Calu3 (cell line): ENCODE data around the gene NDUFB1. TPM values are rescaled to one million over a fixed set of nuclear protein-coding genes. Genes with fewer than 3 reads are reported as not detected.

Experiments used
- BruUV-seq: library from RNA; stranded (reverse); fragments of 400-500 nt; replicated peaks from 2 replicates; lab custom pipeline; 2021; lab: Mats Ljungman, UMichigan
- CTCF ChIA-PET: fragments of 300-600 bp; sonication (Branson Sonifier 250); formaldehyde crosslinking; loops from one replicate; lab custom pipeline; 2022; ENCODE audit warnings: antibody characterized with exemption; lab: Charles Lee
- DNase-seq: peaks from one replicate; pipeline ENCODE4 v3.0.0; 2022
- H3K27ac Mint-ChIP-seq: one replicate; pipeline ENCODE4 v1.8.0; 2022; ENCODE audit warnings: mixed read lengths; ENCODE audit not compliant: unreplicated experiment
- H3K27me3 Mint-ChIP-seq: one replicate; pipeline ENCODE4 v1.8.0; 2022; ENCODE audit warnings: mixed read lengths; ENCODE audit not compliant: unreplicated experiment
- H3K36me3 Mint-ChIP-seq: one replicate; pipeline ENCODE4 v1.8.0; 2022; ENCODE audit warnings: mild to moderate bottlenecking, moderate library complexity, mixed read lengths; ENCODE audit not compliant: insufficient read depth, unreplicated experiment
- H3K4me1 Mint-ChIP-seq: one replicate; pipeline ENCODE4 v1.8.0; 2022; ENCODE audit warnings: mild to moderate bottlenecking, low read depth, mixed read lengths; ENCODE audit not compliant: unreplicated experiment
- H3K4me3 Mint-ChIP-seq: one replicate; pipeline ENCODE4 v1.8.0; 2022; ENCODE audit warnings: mild to moderate bottlenecking, low read depth, moderate library complexity, mixed read lengths; ENCODE audit not compliant: unreplicated experiment
- H3K9me3 Mint-ChIP-seq: one replicate; pipeline ENCODE4 v1.8.0; 2022; ENCODE audit warnings: low read depth, mixed read lengths; ENCODE audit not compliant: unreplicated experiment
- CTCF ChIP-seq: fragments of 200-600 bp; IDR thresholded peaks from one replicate; pipeline ENCODE4 v1.8.0; 2022; ENCODE audit warnings: antibody characterized with exemption; ENCODE audit not compliant: unreplicated experiment
- intact Hi-C: fragments of 100-400 bp; cut with micrococcal nuclease; formaldehyde crosslinking; loops from one replicate; pipeline ENCODE4 v1.10.0; 2022; ENCODE audit not compliant: unreplicated experiment
- total RNA-seq: library from RNA; stranded (reverse); gene quantifications from 2 replicates; pipeline ENCODE4 v1.2.3, GENCODE V29; 2022

Gene NDUFB1
- total RNA-seq, 1 experiment from 2014 or later: 101 TPM

GRCh38 chr14:92143309-92143708 lies 21.8 kb upstream of the NDUFB1 start:
- Mint-ChIP-seq H3K9me3 (no peaks in the 10 kb centered on the region), H3K27ac (no peak overlapping the region), H3K4me3 (no peak overlapping the region), H3K36me3 (peaks cover 25% of the 10 kb centered on the region), H3K27me3 (no peaks in the 10 kb centered on the region), H3K4me1 (no peaks in the 10 kb centered on the region)
- BruUV-seq: no TSS peak
- no peak for DNase-seq
- TF ChIP-seq CTCF: no peak
- CTCF ChIA-PET: no interaction called here
- intact Hi-C loops: no loop called here

- Mint-ChIP-seq H3K27ac (no peak overlapping the region), H3K27me3 (no peaks in the 10 kb centered on the region), H3K36me3 (peaks cover 41% of the 10 kb centered on the region), H3K9me3 (no peaks in the 10 kb centered on the region), H3K4me1 (no peaks in the 10 kb centered on the region), H3K4me3 (no peak overlapping the region)
- no TSS peak for BruUV-seq
- no peak for DNase-seq
- intact Hi-C loops: loop anchor here (5.0 kb wide), 1 partner anchor 547 kb away; no protein-coding TSS in a partner anchor
- TF ChIP-seq CTCF: no peak
- CTCF ChIA-PET: interaction anchor here (0.6 to 1.4 kb wide), 3 partner anchors 29 to 1222 kb away, joined by 3 to 4 read pairs (median 3); partner anchors contain the start of gene ATXN3
Observed at GRCh38 chr14:92135269-92135668, 13.8 kb upstream of the NDUFB1 start.

- Mint-ChIP-seq H3K4me1 (no peaks in the 10 kb centered on the region), H3K27me3 (no peaks in the 10 kb centered on the region), H3K4me3 (no peak overlapping the region), H3K36me3 (peaks cover 41% of the 10 kb centered on the region), H3K27ac (no peak overlapping the region), H3K9me3 (no peaks in the 10 kb centered on the region)
- no peak for TF ChIP-seq CTCF
- intact Hi-C loops: loop anchor here (1.0 kb wide), 1 partner anchor 322 kb away; no protein-coding TSS in a partner anchor
- CTCF ChIA-PET: interaction anchor here (1.4 kb wide), 1 partner anchor 28 kb away, joined by 3 read pairs; the partner anchor contains the start of gene ATXN3
- no TSS peak for BruUV-seq
- DNase-seq: no peak
Observed at GRCh38 chr14:92134456-92134855, 12.9 kb upstream of the NDUFB1 start.

- Mint-ChIP-seq H3K4me3 (peak overlapping the region; percentile 83), H3K9me3 (no peaks in the 10 kb centered on the region), H3K27me3 (no peaks in the 10 kb centered on the region), H3K36me3 (peaks cover 43% of the 10 kb centered on the region), H3K27ac (peak overlapping the region; percentile 98), H3K4me1 (peaks cover 32% of the 10 kb centered on the region)
- DNase-seq: no peak
- no peak for TF ChIP-seq CTCF
- BruUV-seq: TSS peak; percentile 48
- CTCF ChIA-PET: interaction anchor here (0.5 to 2.5 kb wide), 3 partner anchors 11 to 17 kb away, joined by 3 to 28 read pairs (median 8); partner anchors contain the start of gene ATXN3
- intact Hi-C loops: no loop called here
Observed at GRCh38 chr14:92122761-92123160, 1.3 kb upstream of the NDUFB1 start.
